ENCODE results near the gene CNOT6L.
A peak's percentile ranks its signal among the peaks of the same experiment; 100 is the strongest.

The CNOT6L gene

GRCh38 chr4:77692847-77693432, 126.2 kb downstream of the CNOT6L start:
- no peak overlapping the region for H3K27ac ChIP-seq (ENCODE audit: low read depth, low read length)
- H2AFZ ChIP-seq (ENCODE audit: insufficient read depth, low read length, poor library complexity): no peak overlapping the region
- no peak overlapping the region for H4K8ac ChIP-seq (ENCODE audit: low read depth, low read length)
- H3K36me3 ChIP-seq (ENCODE audit: control insufficient read depth in 1 of 2, insufficient read depth in 2 of 2, low read length in 2 of 2): no peaks in the 10 kb centered on the region
- peaks cover 0 to 2% of the 10 kb centered on the region in 2 experiments for H3K4me1 ChIP-seq (ENCODE audit: control insufficient read depth in 1 of 2, insufficient read depth in 2 of 2, low read length in 2 of 2)
- no peak overlapping the region for H2AK5ac ChIP-seq (ENCODE audit: low read length)
- H2BK120ac ChIP-seq (ENCODE audit: insufficient read depth, low read length, poor library complexity): no peak overlapping the region
- H2BK12ac ChIP-seq (ENCODE audit: low read length): no peak overlapping the region
- H4K12ac ChIP-seq (ENCODE audit: low read depth, low read length): no peak overlapping the region
- H4K91ac ChIP-seq (ENCODE audit: low read depth, low read length): no peak overlapping the region
- H3K18ac ChIP-seq (ENCODE audit: low read length): no peak overlapping the region
- H3K79me1 ChIP-seq (ENCODE audit: low read length): peaks cover 5% of the 10 kb centered on the region
- no peak overlapping the region for H3K4me2 ChIP-seq (ENCODE audit: low read length)
- DNase-seq: no peak
- no peak overlapping the region for H2BK5ac ChIP-seq (ENCODE audit: low read depth, low read length, poor library complexity)
- H3K23ac ChIP-seq (ENCODE audit: low read length): no peak overlapping the region
- no peak overlapping the region for H3K4ac ChIP-seq (ENCODE audit: low read depth, low read length)
- H3K14ac ChIP-seq (ENCODE audit: low read length): no peak overlapping the region
- H3K27me3 ChIP-seq (ENCODE audit: insufficient read depth, low read length): no peaks in the 10 kb centered on the region
- WGBS (ENCODE audit: extremely low coverage, insufficient coverage, insufficient read length): no CpG with 5 or more reads among the region's 5 CpGs
- no peak overlapping the region for H3K4me3 ChIP-seq (ENCODE audit: low read depth, low read length)
- no peaks in the 10 kb centered on the region for H3K79me2 ChIP-seq (ENCODE audit: control insufficient read depth, insufficient read depth, low read length, poor library complexity)
- H3K9me3 ChIP-seq (ENCODE audit: insufficient read depth, low read depth, low read length): no peaks in the 10 kb centered on the region
- no peak overlapping the region for H3K9ac ChIP-seq (ENCODE audit: low read length)

- Histone ChIP-seq H3K14ac (ENCODE audit: low read length) (no peak overlapping the region), H3K9ac (ENCODE audit: low read length) (no peak overlapping the region), H3K9me3 (ENCODE audit: insufficient read depth, low read depth, low read length) (peaks cover 2% of the 10 kb centered on the region), H3K79me2 (ENCODE audit: control insufficient read depth, insufficient read depth, low read length, poor library complexity) (no peaks in the 10 kb centered on the region), H2AFZ (ENCODE audit: insufficient read depth, low read length, poor library complexity) (no peak overlapping the region), H3K23ac (ENCODE audit: low read length) (no peak overlapping the region), H2BK12ac (ENCODE audit: low read length) (no peak overlapping the region), H2AK5ac (ENCODE audit: low read length) (no peak overlapping the region), H2BK120ac (ENCODE audit: insufficient read depth, low read length, poor library complexity) (no peak overlapping the region), H4K8ac (ENCODE audit: low read depth, low read length) (no peak overlapping the region), H4K91ac (ENCODE audit: low read depth, low read length) (no peak overlapping the region), H3K4me2 (ENCODE audit: low read length) (no peak overlapping the region), H3K36me3 (ENCODE audit: control insufficient read depth in 1 of 2, insufficient read depth in 2 of 2, low read length in 2 of 2) (no peaks in the 10 kb centered on the region), H3K79me1 (ENCODE audit: low read length) (no peaks in the 10 kb centered on the region), H3K4ac (ENCODE audit: low read depth, low read length) (no peak overlapping the region), H3K18ac (ENCODE audit: low read length) (no peak overlapping the region), H4K12ac (ENCODE audit: low read depth, low read length) (no peak overlapping the region), H2BK5ac (ENCODE audit: low read depth, low read length, poor library complexity) (no peak overlapping the region), H3K4me1 (ENCODE audit: control insufficient read depth in 1 of 2, insufficient read depth in 2 of 2, low read length in 2 of 2) (no peaks in the 10 kb centered on the region), H3K27me3 (ENCODE audit: insufficient read depth, low read length) (no peaks in the 10 kb centered on the region), H3K27ac (ENCODE audit: low read depth, low read length) (no peak overlapping the region), H3K4me3 (ENCODE audit: low read depth, low read length) (no peak overlapping the region)
- no CpG with 5 or more reads among the region's 11 CpGs for WGBS (ENCODE audit: extremely low coverage, insufficient coverage, insufficient read length)
- DNase-seq: peak; percentile 48 to 72
These were observed 137.4 kb downstream of the CNOT6L start for GRCh38 chr4:77681792-77682191.

- Histone ChIP-seq H3K27me3 (ENCODE audit: insufficient read depth, low read length) (no peaks in the 10 kb centered on the region), H3K36me3 (ENCODE audit: control insufficient read depth in 1 of 2, insufficient read depth in 2 of 2, low read length in 2 of 2) (no peaks in the 10 kb centered on the region), H3K4me3 (ENCODE audit: low read depth, low read length) (no peak overlapping the region), H3K79me1 (ENCODE audit: low read length) (no peaks in the 10 kb centered on the region), H3K4me2 (ENCODE audit: low read length) (no peak overlapping the region), H4K8ac (ENCODE audit: low read depth, low read length) (no peak overlapping the region), H3K4me1 (ENCODE audit: control insufficient read depth in 1 of 2, insufficient read depth in 2 of 2, low read length in 2 of 2) (no peaks in the 10 kb centered on the region), H3K23ac (ENCODE audit: low read length) (no peak overlapping the region), H3K4ac (ENCODE audit: low read depth, low read length) (no peak overlapping the region), H4K12ac (ENCODE audit: low read depth, low read length) (no peak overlapping the region), H4K91ac (ENCODE audit: low read depth, low read length) (no peak overlapping the region), H3K18ac (ENCODE audit: low read length) (no peak overlapping the region), H2AFZ (ENCODE audit: insufficient read depth, low read length, poor library complexity) (no peak overlapping the region), H2BK5ac (ENCODE audit: low read depth, low read length, poor library complexity) (no peak overlapping the region), H3K27ac (ENCODE audit: low read depth, low read length) (no peak overlapping the region), H3K79me2 (ENCODE audit: control insufficient read depth, insufficient read depth, low read length, poor library complexity) (no peaks in the 10 kb centered on the region), H3K9me3 (ENCODE audit: insufficient read depth, low read depth, low read length) (peaks cover 2% of the 10 kb centered on the region), H3K9ac (ENCODE audit: low read length) (no peak overlapping the region), H2BK120ac (ENCODE audit: insufficient read depth, low read length, poor library complexity) (no peak overlapping the region), H3K14ac (ENCODE audit: low read length) (no peak overlapping the region), H2BK12ac (ENCODE audit: low read length) (no peak overlapping the region), H2AK5ac (ENCODE audit: low read length) (no peak overlapping the region)
- no CpG with 5 or more reads among the region's 3 CpGs for WGBS (ENCODE audit: extremely low coverage, insufficient coverage, insufficient read length)
- DNase-seq: no peak
These were observed 142.3 kb downstream of the CNOT6L start for GRCh38 chr4:77676842-77677241.

- H3K79me2 ChIP-seq (ENCODE audit: control insufficient read depth, insufficient read depth, low read length, poor library complexity): no peaks in the 10 kb centered on the region
- H3K79me1 ChIP-seq (ENCODE audit: low read length): no peaks in the 10 kb centered on the region
- H3K23ac ChIP-seq (ENCODE audit: low read length): no peak overlapping the region
- H2BK12ac ChIP-seq (ENCODE audit: low read length): no peak overlapping the region
- no peak overlapping the region for H4K91ac ChIP-seq (ENCODE audit: low read depth, low read length)
- H3K27me3 ChIP-seq (ENCODE audit: insufficient read depth, low read length): no peaks in the 10 kb centered on the region
- H2AFZ ChIP-seq (ENCODE audit: insufficient read depth, low read length, poor library complexity): no peak overlapping the region
- no peak for DNase-seq
- no peak overlapping the region for H4K12ac ChIP-seq (ENCODE audit: low read depth, low read length)
- no peak overlapping the region for H3K4me2 ChIP-seq (ENCODE audit: low read length)
- no peaks in the 10 kb centered on the region for H3K4me1 ChIP-seq (ENCODE audit: control insufficient read depth in 1 of 2, insufficient read depth in 2 of 2, low read length in 2 of 2)
- H3K4ac ChIP-seq (ENCODE audit: low read depth, low read length): no peak overlapping the region
- no peak overlapping the region for H3K14ac ChIP-seq (ENCODE audit: low read length)
- no peak overlapping the region for H2AK5ac ChIP-seq (ENCODE audit: low read length)
- no peaks in the 10 kb centered on the region for H3K36me3 ChIP-seq (ENCODE audit: control insufficient read depth in 1 of 2, insufficient read depth in 2 of 2, low read length in 2 of 2)
- H2BK120ac ChIP-seq (ENCODE audit: insufficient read depth, low read length, poor library complexity): no peak overlapping the region
- H4K8ac ChIP-seq (ENCODE audit: low read depth, low read length): no peak overlapping the region
- H3K9ac ChIP-seq (ENCODE audit: low read length): no peak overlapping the region
- H3K18ac ChIP-seq (ENCODE audit: low read length): no peak overlapping the region
- WGBS (ENCODE audit: extremely low coverage, insufficient coverage, insufficient read length): no CpG with 5 or more reads among the region's 4 CpGs
- no peak overlapping the region for H2BK5ac ChIP-seq (ENCODE audit: low read depth, low read length, poor library complexity)
- H3K9me3 ChIP-seq (ENCODE audit: insufficient read depth, low read depth, low read length): no peaks in the 10 kb centered on the region
- no peak overlapping the region for H3K4me3 ChIP-seq (ENCODE audit: low read depth, low read length)
- H3K27ac ChIP-seq (ENCODE audit: low read depth, low read length): no peak overlapping the region
These were observed 148.1 kb downstream of the CNOT6L start for GRCh38 chr4:77671051-77671450.
